ENCODE measurements around the gene SLC20A1.
A peak's percentile ranks its signal among the peaks of the same experiment; 100 is the strongest.

SLC20A1 gene

GRCh38 chr2:112686348-112687217, 40.8 kb downstream of the SLC20A1 start:
- no peak for TF ChIP-seq TAF1 (IDR thresholded peaks at IDR 0.05; ENCODE audit: borderline replicate concordance, insufficient read depth, low read length)
- TF ChIP-seq SIN3A (IDR thresholded peaks at IDR 0.05; ENCODE audit: borderline replicate concordance, insufficient read depth, low read length), result no peak
- TF ChIP-seq POLR2AphosphoS5 (IDR thresholded peaks at IDR 0.05; ENCODE audit: low read depth, low read length), result no peak
- no peak for TF ChIP-seq FOXP2 (optimal IDR thresholded peaks at IDR 0.05; ENCODE audit: borderline replicate concordance, extremely low read depth, extremely low read length, insufficient read depth)
- TF ChIP-seq REST (IDR thresholded peaks at IDR 0.05; ENCODE audit: insufficient read depth in 1 of 2, low read depth in 2 of 2, low read length in 2 of 2), result no peak

GRCh38 chr2:112687522-112687921, 41.8 kb downstream of the SLC20A1 start:
- TF ChIP-seq SIN3A (IDR thresholded peaks at IDR 0.05; ENCODE audit: borderline replicate concordance, insufficient read depth, low read length) (no peak), REST (IDR thresholded peaks at IDR 0.05; ENCODE audit: insufficient read depth in 1 of 2, low read depth in 2 of 2, low read length in 2 of 2) (no peak), TAF1 (IDR thresholded peaks at IDR 0.05; ENCODE audit: borderline replicate concordance, insufficient read depth, low read length) (no peak), POLR2AphosphoS5 (IDR thresholded peaks at IDR 0.05; ENCODE audit: low read depth, low read length) (no peak), FOXP2 (optimal IDR thresholded peaks at IDR 0.05; ENCODE audit: borderline replicate concordance, extremely low read depth, extremely low read length, insufficient read depth) (no peak)

- no peak for TF ChIP-seq POLR2AphosphoS5 (IDR thresholded peaks at IDR 0.05; ENCODE audit: low read depth, low read length)
- no peak for TF ChIP-seq REST (IDR thresholded peaks at IDR 0.05; ENCODE audit: insufficient read depth in 1 of 2, low read depth in 2 of 2, low read length in 2 of 2)
- no peak for TF ChIP-seq FOXP2 (optimal IDR thresholded peaks at IDR 0.05; ENCODE audit: borderline replicate concordance, extremely low read depth, extremely low read length, insufficient read depth)
- TF ChIP-seq TAF1 (IDR thresholded peaks at IDR 0.05; ENCODE audit: borderline replicate concordance, insufficient read depth, low read length), result no peak
- TF ChIP-seq SIN3A (IDR thresholded peaks at IDR 0.05; ENCODE audit: borderline replicate concordance, insufficient read depth, low read length), result no peak
Observed at GRCh38 chr2:112688086-112688880, 42.5 kb downstream of the SLC20A1 start.

GRCh38 chr2:112690853-112691401, 45.2 kb downstream of the SLC20A1 start:
- no peak for TF ChIP-seq TAF1 (IDR thresholded peaks at IDR 0.05; ENCODE audit: borderline replicate concordance, insufficient read depth, low read length)
- TF ChIP-seq FOXP2 (optimal IDR thresholded peaks at IDR 0.05; ENCODE audit: borderline replicate concordance, extremely low read depth, extremely low read length, insufficient read depth), result peak; percentile 30
- TF ChIP-seq POLR2AphosphoS5 (IDR thresholded peaks at IDR 0.05; ENCODE audit: low read depth, low read length), result no peak

- no peak for TF ChIP-seq POLR2AphosphoS5 (IDR thresholded peaks at IDR 0.05; ENCODE audit: low read depth, low read length)
Observed at GRCh38 chr2:112691881-112692281, 46.1 kb downstream of the SLC20A1 start.

Data from PFSK-1 (cell line).